ENCODE results near the gene LRFN5.
"Not testable (repeated sequence)": the region's sequence is repeated elsewhere in the genome, so short reads cannot be mapped to it uniquely, and the experiment has no call there.

LRFN5 gene

DNA sequence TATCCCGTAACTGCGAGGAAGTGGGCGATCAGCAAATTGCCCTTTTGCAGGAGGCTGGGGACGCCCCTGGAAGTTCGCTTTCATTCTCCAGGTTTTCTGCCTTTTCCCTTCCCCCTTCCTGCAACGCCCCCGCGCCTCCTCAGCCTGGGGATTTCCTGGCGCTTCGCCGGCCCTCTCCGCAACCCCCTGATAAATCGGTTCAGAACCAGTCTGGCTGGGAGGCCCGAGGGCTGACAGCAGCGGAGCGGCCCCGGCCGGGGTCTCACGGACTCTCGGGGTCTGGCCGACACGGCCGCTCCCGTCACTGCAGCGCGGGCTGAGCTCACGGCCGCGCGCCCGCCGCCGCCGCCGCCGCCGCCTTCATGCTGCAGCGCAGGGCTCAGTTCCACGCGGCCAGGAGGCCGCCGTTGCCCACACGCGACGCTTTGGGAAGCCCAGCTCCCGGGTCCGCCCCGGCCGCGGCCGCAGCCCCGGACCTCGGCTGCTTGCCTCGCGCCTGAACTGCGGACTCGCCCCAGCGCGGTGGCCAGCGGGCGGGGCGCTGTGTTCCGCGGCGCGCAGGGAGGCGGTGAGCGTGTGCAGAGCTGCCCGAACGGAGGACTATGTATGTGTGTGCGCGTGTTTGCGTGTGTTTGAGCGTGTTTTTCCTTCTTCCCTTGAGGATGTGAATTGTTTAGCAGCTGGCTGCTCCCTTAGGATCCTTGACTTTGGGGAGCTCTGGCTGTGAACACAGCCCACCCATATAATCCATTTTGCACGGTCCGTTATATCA, at the start of gene LRFN5:
LRFN5 (plus strand) TSS at position 345 of the 772 bp plus-strand sequence.
- no peak for DNase-seq

DNA sequence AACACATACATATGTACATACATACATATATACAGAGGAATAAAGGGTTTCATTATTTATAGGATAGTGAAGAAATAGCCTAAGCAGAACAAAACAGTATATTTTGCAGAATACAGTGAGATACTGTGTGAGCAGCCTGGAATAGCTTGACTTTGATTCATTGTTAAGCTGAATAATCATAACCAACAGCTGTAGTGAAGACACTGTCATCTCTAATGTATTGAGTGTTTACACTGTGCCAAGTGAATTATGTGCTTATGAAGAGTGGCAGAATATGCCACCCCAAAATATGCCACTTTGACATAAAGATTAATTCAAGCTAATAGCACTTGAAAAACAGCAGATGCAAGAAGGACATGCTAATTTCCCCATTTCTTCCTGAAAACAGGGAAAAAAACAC, 48.2 kb upstream of the LRFN5 start:
- DNase-seq: no peak

DNA sequence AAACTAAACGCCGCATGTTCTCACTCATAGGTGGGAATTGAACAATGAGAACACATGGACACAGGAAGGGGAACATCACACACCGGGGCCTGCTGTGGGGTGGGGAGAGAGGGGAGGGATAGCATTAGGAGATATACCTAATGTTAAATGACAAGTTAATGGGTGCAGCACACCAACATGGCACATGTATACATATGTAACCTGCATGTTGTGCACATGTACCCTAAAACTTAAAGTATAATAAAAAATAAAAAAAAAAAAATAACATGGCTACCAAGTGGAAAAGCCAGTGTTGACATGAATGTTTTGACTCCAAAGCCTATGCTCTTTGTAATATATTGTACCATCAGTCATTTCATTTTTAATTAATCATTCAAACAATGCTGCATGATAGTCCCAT, 39.8 kb upstream of the LRFN5 start:
- not testable (repeated sequence) for DNase-seq

DNA sequence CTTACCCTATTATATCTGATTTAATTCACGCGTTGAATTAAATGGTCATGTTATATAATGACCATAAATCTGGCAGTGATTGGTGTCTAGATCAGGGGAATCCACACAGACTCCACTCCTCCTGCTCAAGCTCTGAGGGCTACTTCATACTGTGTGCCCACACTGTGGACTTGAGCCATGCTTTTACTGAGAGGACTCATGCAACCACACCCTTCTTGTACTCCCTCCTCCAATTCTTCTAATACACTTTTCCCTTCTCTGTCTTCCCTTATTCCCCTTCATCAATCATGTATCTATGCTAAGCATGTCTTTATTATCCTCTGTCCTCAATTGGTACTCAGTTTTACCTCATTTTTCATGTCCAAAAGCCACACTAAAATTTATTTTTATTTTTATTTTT, 37.7 kb upstream of the LRFN5 start:
- no peak for DNase-seq

DNA sequence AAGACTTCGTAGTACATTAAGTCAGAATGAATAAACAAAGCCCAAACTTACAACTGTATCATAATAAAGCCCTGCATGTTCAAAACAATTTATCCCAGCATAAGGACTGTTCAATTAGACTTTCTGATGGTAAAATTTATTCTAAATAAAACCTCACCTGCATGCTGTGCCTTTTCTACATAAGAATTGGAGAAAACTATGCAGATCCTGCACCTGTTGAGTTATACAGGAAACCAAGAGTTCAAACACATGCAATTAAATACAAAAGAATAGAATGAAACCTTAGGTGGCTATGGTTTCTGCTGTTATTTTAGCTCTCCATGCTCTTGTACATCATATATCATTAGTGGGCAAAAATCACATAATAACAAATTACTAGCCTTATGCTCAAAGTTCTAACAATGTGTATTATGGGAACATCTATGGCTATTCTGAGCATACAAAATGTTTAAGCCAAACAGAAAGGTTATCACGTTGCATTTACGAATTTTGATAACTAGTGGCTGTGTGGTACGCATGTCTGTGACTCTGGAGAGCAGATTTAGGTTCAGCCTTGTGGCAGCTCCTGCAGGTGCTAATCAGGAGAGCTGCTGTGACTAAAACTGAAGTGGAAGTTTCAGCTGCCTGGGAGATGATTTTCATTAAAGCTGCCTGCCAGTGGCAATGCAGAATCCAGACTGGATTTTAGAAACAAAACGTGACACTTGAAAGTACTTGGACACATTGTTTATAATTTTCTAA, 36.1 kb upstream of the LRFN5 start:
- no peak for DNase-seq

DNA sequence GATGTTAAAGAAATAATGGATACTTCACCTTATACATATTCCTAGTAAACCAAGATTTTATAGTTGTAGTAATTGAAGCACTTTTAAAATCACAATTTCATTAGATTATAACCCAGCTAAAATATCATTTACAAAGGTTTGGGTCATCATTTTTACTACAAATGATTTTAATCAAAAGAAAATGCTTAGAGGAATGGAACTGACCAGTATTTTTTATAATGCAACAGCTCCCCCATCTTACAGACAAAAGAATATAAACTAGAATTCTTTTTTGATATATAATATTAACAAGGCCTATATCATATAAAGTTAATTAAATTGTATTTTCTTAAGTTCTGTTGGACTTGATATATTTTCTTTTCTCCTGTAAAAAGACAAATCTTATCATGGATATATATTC, 20.4 kb upstream of the LRFN5 start:
- no peak for DNase-seq

DNA sequence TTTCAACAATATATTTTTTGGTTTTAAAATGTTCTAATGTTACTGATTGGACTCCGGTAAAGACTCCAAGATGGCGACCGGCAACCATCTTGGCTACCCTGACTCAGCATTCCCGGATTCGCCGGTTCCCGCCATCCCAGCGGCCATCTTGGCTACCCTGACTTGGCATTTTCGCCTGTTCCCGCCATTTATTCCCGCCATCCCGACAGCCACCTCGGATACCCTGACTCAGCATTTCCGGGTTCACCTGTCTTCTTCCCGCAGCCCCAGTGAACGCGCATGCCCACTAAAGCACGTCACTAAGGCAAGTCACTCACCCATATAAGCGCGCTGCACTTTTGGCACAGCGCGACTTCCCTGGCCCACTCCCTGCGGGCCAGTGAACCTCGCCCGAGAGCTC, 9.0 kb upstream of the LRFN5 start:
- no peak for DNase-seq

DNA sequence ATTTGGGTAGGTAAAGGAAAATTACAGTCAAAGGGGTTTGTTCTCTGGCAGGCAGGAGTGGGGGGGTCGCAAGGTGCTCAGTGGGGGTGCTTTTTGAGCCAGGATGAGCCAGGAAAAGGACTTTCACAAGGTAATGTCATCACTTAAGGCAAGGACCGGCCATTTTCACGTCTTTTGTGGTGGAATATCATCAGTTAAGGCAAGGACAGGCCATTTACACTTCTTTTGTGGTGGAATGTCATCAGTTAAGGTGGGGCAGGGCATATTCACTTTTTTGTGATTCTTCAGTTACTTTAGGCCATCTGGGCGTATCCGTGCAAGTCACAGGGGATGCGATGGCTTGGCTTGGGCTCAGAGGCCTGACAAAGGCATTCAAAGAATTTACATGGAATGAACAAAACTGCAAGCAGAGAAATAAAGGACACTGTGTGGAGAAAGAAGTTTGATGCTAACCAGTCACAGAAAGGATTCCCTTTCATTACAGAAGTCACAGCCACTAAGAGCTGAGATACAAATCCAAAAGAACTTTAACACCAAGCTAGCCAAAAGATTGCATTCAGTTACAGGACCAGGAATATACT, 6.8 kb upstream of the LRFN5 start:
- not testable (repeated sequence) for DNase-seq

DNA sequence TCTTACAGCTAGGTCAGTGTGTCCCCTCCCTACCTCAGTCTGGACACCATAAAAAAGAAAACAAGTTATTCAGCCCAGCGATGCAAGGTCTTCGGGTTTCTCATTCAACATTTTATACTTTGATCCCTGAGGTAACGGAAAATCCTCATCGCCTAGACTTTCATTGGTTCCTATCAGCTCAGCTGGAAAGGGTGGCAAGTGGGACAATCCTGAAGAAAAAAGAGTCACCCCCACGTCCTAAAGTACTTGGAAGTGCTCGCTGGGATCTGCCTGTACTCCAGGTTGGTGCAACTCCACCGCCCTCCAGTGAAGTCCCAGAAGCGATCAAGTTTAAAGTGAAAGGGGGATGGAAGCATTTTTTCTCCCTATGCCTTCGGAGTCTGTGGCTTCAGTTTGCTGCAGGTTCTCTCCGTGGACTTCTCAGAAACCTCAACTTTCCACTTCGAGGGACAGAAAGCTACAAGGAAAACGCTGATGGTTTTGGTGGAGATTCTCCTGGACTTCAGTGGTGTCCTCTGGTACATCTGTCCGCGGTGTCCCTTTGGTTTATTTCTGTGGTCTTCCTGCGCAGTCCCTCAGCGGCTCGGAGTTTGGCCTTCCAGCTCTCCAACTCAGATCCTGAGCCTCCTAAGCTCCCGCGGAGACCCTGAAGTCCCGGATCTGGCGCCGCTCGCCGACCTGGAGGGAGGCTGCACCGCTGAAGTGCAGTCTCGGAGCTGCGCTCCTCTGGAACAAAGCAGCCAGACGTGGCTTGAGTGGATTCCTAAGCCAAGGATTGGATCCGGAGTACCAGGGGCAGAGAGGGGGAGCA, 1.8 kb upstream of the LRFN5 start:
- no peak for DNase-seq

DNA sequence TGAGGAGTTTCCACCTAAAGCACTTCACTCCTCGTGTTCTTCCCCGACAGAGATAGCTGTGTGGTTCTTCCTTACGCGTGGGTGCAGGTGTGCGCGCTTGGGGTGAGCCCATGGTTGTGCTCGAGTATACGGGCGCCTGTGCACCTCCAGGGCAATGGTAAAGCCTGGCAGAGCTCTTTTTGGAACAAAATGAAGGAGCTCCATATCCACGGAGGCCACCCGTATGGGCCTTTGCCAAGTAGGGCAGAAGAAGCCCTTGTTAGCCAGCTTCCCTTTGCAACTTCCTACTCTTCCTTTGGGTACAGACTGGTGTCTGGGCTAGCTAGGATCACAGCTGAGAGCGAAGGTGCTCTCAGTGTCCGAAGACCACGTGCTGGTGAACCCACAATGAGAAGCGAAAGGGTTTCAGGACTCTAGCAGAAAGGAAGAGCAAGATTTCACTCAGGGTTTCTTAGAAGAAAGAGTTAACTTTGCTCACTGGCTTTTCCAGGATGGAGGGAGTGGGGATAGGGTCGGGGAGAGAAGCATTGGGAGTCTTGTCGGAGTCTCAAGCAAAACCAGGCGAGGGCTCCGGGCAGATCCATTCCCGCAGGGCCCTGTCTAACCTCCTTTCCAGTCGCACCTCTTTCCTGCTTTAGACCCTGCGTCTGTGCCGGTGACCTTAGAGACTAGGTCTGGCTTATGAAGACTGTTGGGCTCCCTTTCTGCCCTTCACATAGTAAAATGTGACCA, 960 bp upstream of the LRFN5 start:
- no peak for DNase-seq

DNA sequence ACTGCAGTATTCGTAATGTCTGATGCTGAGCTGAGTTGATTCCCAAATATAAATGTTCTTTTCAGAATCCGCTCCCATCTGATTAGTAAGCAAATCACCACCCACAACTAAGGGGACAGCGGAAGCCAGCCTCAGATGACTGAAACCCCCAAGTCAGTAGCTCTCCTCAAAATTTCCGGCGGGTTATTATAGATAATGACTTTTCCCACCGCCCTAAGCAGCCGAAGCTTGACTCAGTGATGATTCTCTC, 469 bp upstream of the LRFN5 start:
- no peak for DNase-seq

DNA sequence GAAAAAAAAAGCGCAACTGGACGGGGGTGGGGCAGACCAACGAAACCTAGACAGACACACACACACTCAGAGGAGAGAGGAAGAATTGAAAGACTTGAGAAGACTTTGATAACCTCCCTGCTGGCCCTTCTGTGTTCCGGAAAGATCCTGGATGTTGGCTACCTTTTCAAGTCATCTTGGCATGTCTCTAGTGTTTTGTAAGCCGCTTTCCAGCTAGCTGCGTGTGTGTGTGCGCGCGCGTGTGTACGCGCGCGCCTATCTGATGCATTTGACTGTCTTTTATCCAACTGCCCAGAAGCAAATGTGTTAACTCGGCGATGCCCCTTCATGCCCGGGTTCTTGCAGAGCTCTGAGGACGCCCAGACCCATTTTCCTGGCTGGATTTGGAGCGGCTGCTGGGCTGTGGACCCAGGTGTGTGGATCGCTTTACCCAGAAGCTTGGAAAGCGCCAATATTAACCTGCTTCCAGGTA, 664 bp downstream of the LRFN5 start:
- DNase-seq: no peak

DNA sequence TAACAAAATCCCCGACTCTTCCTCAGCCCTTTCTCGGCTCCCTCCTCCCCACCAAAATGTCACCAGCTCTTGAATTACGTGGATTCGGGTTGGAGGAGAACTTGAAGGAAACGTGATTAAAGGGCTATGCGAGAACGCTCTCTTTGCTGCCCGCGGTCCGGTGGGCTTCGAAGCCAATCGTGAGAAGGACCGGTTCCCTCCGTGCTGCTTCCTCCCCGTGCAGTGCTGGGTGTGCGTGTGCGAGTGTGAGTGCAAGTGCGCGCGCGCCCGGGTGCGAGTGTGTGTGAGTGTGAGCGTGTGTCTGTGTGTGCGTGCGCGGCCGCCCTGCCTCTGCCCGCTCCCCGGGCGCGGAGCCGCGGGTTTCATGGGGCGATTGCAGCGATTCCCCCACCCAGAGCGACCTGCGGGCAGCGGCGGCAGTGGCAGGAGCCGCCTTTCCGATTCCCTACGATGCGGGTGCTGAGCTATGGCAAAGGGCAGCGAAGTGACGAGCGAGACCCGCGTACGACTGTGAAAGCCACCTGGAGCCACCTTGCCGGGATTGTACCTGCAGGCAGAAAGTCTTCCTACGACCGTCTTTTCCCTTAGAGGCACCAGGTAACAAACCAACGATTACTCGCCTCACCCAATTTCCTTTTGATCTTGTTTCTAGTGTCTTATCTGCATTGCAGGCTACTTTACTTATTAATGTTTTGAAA, 1.4 kb downstream of the LRFN5 start:
- DNase-seq: no peak

DNA sequence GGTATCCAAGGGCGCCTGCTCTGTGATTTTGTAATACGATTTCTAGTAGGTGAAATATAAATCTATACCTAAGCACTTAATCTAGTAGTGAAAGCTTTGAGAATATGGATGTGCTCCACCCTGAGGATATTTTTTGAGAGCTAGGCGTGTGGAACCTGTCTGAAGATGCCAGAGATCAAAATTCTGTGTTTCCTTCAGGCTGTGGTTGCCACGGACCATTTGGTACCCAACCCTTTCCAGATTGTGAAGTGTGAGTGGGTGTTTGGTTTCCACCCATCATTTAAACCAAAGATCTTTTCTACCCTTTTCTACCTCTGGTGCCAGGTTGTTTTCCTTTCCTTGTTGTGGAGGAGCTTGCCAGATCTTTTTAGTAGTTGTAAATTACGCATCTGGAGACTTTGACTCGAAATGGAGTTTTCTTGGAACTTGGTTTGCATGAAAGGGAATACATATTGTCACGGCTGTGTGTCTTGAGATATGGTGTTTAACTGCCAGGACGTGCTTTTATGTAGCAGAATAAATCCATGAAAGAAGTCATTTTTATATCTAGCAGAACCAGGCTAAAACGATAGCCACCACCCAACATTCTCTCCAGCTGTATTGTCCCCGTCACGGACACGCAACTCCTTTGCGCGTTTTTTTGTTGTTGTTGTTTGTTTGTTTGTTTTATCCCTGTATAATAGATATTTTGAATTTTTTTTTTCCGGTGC, 2.2 kb downstream of the LRFN5 start:
- no peak for DNase-seq

DNA sequence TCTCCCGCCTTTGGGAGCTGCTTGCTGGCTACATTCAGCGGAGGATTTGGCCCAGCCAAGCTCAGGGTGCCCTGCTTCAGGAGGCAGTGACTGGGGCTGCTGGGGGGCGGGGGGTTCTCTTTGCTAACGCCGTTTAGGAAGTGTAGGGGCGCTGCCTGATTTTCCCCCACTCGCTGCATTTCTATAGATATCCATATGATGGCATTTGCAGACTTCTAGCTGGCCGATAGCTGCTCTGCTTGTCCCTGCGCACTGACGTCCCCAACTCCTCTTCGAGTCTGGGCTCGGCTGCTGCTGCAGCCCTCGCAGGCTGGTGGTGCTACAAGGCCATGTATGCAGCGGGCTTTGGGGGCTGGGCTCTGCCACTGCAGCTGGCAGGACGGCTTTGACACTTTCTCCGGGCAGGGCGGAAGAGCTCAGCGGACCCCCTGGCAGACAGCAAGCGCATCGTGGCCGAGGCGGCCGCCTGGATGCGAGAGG, 3.1 kb downstream of the LRFN5 start:
- no peak for DNase-seq

DNA sequence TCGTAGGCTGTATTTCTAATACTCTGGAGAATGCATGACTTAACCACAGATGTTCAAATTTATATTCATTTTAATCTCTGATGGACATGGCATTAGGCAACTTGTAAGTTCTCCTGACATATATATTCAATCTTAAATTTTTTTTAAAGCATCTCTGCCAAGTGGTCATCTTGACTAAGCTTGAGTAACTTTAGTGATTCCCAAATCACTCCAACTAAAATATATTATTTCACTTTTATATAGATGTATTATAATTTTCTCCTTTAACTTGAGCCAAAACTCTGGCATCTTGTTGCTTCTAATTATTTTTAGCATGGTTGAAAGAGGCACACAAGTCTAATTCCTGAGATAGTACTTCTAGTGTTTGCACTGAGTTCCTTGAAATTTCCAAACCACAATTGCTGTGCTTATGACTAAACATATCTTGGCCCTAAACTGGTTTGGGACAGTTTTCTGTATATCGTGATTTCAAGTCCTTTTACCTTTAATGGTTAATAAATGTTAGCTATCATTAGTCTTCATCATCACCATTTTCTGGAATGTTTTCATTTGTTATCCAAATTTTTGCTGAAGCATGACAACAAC, 8.4 kb downstream of the LRFN5 start:
- no peak for DNase-seq

DNA sequence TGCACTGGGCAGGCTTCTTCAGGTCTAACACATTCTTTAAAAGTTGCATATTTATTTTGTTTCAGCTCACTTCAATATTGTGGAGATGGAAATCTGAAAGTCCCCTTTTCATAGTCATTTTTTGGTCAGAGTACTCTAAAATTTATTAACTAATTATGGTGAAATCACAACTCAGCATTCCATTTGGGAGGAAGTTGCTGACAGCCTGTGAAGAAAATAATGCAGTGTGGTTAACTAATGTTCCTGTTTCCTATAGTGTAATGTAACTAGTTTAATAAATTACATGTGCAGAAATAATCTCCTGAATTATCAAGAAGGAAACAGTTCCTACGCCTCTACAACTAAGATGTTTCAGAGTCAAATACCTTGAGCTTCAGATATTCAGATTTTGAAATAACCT, 17.1 kb downstream of the LRFN5 start:
- DNase-seq: no peak

DNA sequence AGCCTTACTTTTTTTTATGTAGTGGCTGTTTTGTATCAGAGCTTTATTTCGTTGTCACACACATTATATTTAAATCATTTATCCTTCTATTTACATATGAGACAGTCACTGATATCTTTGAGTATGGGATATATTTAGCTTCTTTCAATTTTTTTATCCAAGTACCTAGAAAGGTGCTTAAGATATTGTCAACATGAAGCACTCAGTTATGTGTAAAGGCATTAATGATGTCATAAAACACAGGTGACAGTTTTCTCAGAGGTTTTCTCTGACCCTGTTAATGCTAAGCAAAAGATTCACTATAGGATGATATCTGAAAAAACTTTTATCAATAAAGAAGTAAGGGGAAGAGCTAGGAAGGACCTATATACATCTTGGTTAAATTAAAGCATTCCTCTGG, 23.2 kb downstream of the LRFN5 start:
- DNase-seq: no peak

DNA sequence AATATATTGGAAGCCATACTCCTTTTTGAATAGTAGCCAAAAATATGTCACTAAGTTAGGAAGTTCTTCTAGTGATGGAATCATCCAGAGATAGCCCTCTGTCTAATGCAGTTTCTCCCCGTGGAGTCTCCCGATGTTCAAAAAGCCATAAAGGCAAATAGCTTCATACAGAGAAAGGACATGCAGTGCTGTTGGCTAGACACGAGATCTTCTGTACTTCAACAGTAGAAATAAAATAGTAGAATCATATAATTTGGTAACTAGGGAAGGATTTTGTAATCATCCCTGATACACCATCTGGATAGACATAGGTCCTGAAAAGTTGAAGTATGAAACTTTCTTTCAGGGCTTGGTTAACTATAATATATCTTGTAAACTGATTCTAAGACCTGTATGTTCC, 27.6 kb downstream of the LRFN5 start:
- DNase-seq: no peak

DNA sequence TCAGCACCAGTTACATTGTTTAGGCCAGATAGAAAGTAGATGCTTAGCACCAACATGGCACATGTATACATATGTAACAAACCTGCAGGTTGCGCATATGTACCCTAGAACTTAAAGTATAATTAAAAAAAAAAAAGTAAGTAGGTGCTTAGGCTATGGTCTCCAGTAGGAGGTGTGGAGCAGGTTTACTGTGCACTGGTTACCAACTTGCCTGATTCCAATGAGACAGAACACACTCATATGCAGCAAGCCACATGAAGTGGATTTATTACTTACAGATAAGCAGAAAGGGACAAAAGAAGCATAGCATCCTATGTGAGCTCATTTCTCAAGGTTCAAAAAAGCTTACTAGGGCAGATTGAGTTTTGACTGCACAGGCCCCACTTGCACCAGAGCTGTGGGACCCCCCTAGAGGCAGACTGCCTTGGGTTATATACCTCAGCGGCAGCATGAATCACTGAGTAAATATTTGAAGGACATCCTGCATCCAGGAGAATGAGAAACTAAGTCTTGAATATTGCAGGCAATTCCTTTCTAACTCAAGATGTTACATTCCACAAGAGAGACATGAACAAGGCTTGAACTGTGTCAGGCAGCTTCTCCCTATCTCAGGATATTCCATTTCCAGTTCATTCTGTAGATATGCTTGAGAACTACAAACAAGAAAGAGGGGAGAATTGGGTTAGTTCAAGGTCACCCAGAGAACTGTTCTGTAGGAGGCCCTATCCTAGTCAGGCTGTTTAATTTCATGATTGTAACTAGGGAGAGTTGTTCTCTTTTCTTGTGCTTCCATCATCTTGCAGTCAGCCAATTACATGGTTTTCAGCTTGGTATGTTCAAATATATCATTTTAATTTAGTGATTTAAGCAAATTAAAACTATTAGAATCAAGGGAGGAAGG, 30.1 kb downstream of the LRFN5 start:
- no peak for DNase-seq
